G401.6 (cell line): Measurements from ENCODE around the gene UNC119.

Experiments used
- FAIRE-seq: peaks from 2 replicates; lab custom pipeline; 2012; peaks lifted over from hg19 to GRCh38; lab: Jason Lieb, UNC

The UNC119 gene

DNA sequence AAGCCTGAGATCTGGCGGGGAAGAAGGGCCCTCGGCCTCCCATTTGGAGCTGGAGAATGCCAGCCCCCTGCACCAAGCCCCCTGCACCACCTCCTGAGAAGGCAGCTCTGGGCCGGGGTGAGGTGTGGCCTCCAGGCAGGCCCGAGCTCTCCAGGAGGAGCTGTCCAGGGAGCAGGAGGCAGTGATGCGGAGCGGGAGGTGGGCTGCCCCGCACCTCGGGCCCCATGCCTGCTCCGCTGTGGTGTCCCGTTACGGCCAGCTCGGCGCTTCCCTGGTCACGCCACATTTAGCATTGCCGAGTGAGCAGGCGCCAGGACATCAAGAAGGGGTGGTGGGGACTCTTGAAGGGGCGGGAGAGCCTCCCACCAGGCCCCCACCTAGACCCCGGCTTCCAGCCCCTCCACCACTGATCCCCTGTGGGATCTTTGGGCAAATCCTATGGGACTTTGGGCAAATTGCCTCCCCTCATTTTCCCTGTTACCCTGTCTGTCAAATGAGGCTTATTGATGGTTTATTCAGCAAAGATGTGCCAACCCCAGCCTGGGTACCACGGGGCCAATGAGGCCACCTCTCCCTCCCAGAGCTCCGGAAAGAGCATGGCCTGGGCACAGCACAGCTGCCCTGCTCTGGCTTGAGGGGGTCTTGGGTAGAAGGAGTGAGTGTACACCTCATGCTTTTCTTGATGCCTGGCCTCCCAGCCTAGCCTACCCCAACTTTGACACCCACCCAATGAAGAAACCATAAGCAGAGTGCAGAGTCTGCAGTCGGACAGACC lies 30.9 kb downstream of the UNC119 start:
- FAIRE-seq: no peak

DNA sequence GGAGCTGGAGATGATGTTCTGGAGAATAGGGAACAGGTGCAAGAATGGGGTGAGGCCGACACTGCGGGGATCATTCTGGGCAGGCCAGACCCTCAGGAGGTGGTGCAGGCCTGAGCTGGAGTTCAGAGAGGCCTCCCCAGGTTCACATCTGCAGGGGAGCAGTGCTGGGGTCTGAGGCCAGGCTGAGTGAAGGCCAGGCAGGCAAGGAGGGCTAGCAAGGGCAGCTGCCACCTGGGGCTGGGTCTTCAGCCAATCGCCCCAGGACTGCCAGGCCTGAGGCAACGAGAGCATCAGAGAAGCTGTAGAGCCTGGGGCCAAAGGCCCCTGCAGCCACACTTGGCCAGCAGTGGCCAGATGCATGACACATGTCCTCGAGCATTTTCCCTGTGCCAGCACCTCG lies 31.7 kb downstream of the UNC119 start:
- FAIRE-seq: no peak

DNA sequence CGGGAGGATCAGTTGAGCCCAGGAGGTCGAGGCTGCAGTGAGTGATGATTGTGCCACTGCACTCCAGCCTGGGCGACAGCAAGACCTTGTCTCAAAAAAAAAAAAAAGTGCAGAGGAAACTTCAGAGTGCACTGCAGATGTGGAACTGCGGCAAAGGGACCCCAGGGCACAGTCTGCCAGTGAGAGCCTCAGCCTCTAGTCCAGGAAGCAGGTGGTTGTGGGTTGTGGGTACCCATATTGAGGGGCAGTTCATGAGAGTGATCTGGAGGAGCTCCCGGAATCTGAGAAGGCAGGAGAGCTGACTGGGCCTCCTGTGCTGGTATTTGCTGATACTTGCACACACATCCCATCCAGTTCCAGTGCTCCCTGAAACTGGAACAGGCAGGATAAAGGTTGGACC lies 33.2 kb downstream of the UNC119 start:
- FAIRE-seq: no peak

- FAIRE-seq: no peak
Measured at GRCh38 chr17:28518578-28518977, 33.8 kb downstream of the UNC119 start.

DNA sequence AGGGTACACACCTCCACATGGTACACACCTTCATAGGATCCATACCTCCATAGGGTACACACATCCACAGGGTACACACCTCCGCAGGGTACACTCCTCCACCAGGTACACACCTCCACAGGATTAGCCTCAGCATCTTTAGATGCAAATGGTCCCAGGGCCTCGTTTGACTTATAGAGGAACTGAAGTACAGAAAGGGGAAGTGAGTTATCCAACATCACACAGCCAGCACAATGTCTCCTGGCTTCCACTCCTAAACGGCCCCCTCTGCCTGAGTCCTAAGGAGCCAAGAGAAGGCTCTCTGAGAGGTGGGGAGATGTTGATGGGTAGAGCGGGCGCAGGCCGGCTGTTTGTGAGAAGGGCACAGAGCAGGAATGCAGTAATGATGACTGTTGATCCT lies 34.3 kb downstream of the UNC119 start:
- FAIRE-seq: no peak

- no peak for FAIRE-seq
Measured at GRCh38 chr17:28515518-28515917, 36.9 kb downstream of the UNC119 start.

DNA sequence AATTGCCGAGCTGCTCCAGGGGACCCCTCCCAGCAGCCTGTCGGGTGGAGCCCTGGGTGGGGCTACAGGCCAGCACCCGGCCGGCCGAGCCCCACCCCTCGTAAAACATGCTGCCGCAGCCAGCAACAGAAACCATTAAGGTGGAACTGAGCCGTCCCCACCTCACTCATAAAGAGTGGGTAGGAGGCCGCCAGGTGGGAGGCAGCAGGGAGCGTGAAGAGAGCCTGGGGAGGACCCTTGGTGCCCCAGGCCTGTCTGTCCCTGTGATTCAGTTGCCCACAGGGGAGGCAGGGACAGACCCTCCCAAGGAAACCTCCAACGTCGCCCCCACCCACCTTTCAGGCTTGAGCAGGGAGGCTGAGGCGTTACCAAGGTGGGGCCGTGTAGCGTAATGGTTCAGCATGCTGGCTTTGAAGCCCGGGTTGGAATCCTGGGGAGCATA lies 37.8 kb downstream of the UNC119 start:
- no peak for FAIRE-seq

DNA sequence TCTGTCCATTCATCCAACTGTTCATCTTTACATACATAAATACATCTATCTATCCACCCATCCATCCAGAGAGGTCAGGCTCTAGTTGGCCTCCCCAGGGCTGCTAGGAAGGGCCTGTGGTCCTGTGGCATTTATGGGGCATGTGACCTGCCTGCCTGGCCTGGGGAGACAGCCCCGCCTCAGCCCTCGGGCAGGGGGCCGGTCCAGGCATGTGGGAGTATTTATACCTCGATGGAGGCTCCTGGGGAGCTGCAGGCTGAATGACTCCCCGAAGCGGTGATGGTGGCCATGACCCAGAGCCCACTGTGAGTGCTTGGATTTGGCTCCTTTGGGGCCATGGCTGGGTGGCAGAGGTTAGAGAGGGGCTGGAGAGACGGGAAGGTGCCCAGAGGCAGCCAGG lies 38.9 kb downstream of the UNC119 start:
- FAIRE-seq: no peak

GRCh38 chr17:28511858-28512461 lies 40.5 kb downstream of the UNC119 start:
- FAIRE-seq: no peak

GRCh38 chr17:28509789-28510188 lies 42.6 kb downstream of the UNC119 start:
- no peak for FAIRE-seq

GRCh38 chr17:28508211-28508724 lies 44.2 kb downstream of the UNC119 start:
- no peak for FAIRE-seq

GRCh38 chr17:28507567-28508203 lies 44.7 kb downstream of the UNC119 start:
- no peak for FAIRE-seq

DNA sequence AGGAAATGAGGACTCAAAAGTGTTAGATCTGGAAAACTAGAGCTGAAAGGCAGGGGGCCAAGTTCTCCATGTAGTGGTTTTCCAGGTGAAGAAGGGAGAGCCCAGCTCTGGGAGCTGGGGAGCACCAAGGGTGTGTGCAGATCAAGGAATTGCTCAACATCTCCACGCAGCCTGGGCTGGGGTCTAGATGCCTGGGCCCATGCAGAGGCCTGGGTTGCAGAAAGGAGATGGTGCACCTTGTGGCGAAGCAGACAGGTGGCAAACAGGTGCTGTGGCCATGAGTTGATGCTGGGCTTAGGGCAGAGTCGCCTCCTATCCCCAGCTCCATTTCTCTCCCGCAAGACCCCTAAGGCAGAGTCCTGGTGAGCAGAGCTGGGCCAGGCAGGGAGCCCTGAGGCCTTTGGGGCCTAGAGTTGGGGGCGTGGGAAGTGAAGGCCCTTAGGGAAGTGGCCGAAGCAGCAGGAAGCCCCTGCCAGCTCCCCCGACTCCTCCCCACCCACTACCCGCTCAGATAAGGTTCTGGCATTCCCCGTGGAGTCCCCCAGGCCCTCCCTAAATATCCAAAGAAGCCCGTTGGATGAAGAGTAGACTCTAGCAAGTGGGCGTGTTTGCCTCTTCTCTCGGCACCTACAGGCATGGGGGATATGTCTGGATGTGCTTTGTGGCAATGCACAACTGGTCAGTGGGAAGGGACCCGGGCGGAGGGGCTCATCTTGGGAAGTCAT lies 45.5 kb downstream of the UNC119 start:
- no peak for FAIRE-seq

DNA sequence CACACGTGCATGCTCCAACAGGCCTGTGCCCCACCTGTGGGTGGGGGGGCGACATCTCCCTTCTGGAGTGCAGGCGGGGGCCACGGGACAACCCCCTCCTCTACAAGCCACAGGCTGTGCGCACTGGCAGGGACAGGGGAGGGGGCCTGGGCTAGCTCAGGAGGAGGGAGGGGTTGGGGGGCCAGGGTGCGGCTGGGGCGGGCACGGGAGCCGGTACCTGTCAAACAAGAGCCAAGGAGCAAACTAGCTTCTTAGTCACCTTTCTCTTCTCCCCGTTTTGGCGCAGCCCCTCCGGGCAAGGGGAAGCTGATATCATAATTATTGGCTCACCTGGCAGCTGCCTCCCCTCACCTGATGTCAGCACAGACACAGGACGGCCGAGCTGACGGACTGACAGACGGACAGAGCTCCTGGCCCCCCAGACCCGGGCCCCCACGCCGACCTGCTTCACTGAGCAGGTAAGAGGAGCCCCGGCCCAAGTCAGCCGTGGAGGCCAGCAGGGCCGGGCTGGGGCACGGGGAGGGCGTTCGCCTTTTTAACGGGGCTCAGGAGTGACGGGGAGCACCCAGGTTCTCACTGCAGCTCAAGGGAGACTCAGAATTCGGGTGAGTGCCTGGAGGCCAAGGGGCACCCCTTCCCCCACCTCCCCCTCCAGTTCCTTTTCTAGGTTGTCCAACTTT lies 46.3 kb downstream of the UNC119 start, which contains the start of gene FOXN1:
Gene FOXN1 (plus strand): TSS at position 363 of the 680 bp plus-strand sequence. CDS start 17,622 bp downstream, outside the sequence.
- no peak for FAIRE-seq

DNA sequence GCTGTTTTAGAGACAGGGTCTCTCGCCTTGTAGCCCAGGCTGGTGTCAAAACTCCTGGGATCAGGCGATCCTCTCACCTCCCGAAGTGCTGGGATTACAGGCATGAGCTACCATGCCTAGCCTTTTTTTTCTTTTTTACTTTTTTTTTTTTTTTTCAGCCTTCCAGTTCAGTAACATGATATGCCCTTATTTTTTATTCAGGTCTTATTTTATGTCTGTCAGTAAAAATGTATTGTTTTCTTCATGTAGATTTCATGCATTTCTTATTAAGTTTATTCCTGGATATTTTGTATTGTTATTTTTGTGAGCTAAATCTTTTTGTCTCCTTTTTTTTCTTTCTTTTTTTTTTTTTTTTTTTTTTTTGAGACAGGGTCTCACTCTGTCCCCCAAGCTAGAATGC lies 49.0 kb downstream of the UNC119 start:
- FAIRE-seq: no peak

DNA sequence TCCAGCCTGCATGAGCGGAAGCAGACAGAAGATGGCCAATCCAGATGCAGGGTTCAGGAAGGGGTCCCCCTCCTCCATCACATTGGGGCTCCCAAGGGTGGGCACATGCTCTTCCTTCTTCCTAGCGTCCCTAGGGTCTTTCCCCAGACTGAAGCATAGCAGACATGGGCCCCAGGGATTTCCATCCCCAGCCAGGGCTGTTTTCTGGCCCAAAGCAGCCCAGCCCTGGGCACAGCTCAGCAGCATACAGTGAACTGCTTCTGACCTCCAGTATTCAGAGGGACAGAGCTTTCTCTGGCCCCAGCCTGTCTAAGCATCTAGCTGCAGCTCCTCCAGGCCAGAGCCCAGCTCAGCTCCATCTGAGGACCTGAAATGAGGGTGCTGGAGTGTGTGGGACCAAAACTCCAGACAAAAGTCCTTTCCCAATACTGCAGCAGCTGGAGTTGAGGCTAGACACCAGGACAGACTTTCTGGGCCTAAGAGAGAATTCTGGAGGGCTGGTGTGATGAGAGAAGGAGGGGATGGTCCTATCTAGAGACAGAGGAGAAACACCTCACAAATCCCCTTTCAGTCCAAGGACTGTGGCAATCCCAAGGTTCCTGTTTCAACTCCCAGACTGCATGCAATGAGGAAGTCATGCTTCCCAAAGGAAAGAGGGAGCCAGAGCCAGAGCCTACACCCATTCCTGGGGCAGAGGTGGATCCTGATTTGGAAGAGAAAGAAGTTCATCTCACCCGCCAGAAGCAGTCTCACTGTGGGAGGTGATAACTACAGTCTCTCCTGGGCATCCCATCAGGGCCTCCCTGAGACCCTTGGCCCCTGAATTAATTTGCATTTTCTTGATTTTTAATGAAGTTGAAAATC lies 50.8 kb downstream of the UNC119 start:
- no peak for FAIRE-seq

DNA sequence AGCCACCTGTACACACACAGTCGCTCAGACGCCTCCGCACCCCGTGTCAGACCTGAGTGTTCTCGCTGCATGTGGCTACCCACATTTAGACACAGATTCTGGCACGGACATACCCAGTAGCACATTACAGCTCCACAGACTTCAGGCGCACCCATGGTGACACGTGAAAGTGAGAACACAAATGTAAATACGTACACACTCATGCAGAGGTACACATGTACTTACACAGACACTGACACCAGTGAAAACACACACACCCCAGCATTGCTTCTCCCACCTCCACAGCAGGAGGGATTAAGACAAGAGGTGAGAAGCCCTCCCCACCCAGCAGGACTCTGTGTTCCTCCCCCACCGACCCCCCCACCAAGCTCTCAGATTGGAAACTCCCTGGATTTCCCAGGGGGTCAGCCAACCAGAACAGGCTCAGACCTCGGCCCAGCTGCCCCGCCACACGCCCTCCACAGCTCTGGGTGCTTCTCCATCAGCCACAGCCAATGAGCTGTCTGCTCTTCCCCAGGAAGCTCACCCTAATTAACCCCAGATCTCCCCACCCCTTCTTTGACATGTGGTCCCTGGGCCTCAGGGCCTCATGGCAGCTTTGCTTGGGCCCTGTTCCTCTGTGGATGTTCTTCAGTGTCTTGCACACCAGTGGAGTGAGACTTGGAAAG lies 51.6 kb downstream of the UNC119 start:
- no peak for FAIRE-seq

DNA sequence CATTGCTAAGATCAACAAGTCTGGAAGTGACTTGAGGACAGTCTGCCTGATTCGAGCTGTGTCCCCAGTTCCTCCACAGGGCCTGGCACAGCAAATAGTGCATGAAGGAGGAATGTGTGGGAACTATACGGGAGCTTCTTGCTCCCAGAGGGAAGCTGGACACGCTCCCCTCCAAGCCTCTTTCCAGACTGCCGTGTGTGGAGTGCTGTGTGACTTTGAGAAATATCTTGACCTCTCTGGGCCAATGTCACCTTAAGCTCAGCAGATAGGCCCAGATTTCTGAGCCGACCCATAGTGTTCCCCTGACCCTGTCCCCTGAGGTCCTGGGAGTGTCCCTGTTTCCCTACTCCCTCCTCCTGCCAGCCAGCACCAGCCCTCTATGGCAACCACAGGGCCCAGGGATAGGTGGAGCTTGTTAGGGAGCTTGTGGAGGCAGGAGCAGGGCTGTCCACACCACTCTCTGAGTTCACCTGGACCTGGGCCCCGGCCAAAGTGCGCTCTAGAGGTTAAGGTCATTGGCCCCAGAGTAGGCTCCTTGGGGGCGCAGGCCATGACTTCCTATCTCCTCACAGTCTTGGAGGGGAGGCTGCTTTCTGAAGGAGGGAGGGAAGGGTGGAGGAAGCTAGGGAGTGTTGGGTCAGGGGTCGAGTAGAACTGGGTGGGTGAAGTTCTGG lies 52.6 kb downstream of the UNC119 start:
- FAIRE-seq: no peak

DNA sequence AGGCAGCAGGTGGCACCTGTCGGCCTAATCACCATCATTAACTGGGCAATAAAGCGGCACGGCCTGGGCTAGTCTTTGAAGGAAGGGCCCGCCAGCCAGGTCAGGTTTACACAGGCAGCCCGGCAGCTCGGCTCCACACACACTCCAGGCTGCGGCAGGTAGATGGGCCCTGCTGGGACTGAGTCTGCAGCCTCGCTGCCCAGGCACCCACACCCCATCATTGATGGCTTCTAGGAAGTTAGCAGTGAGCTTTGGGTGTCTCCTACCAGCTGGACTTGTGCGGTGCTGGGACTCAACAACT lies 53.1 kb downstream of the UNC119 start:
- no peak for FAIRE-seq
